Measurements from ENCODE around the gene ARMC12. TPM values are rescaled to one million over a fixed set of nuclear protein-coding genes. Genes with fewer than 3 reads are reported as not detected.

ARMC12 gene
- total and polyA plus RNA-seq, 2 experiments from 2014 or later, result 0.90 to 0.94 TPM

DNA sequence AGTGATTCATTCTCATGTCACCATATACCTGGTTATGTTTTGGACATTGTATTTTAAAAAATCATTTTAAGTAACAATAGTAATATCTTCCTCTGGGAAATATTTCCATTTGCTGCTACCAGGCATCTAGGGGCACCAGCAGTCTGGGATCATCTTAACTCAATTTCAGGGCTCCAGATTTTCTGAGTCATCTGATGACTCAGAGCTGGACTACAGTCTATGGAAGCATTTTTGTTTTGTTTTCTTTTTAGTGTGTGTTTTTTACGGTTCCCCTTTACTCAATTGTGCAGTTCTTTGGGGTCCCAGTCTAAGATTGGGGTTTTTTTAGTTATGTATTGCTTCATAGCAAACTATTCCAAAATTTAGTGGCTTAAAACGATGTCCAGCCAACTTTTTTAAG lies 42.4 kb upstream of the ARMC12 start:
- Histone ChIP-seq H4K20me1 (replicated peaks; ENCODE audit: insufficient read depth) (no peaks in the 10 kb centered on the region), H3K27me3 (ENCODE audit: insufficient read depth) (no peaks in the 10 kb centered on the region), H3K79me2 (replicated peaks; ENCODE audit: insufficient read depth) (no peaks in the 10 kb centered on the region), H3K4me3 (no peak overlapping the region), H3K4me2 (no peak overlapping the region), H3F3A (replicated peaks; ENCODE audit: low read depth) (peaks cover 10% of the 10 kb centered on the region; the same call in 1 of the 2 replicates), H3K36me3 (ENCODE audit: insufficient read depth) (no peaks in the 10 kb centered on the region), H3K27ac (ENCODE audit: low read depth) (no peak overlapping the region), H3K4me1 (ENCODE audit: insufficient read depth) (peaks cover 2% of the 10 kb centered on the region; the same call in 1 of the 2 replicates), H2AFZ (no peak overlapping the region), H3K9me2 (ENCODE audit: insufficient read depth) (no peaks in the 10 kb centered on the region)
- peaks cover under 1% of the 10 kb centered on the region for H3K27me3 Mint-ChIP-seq (ENCODE audit: insufficient read depth, low read depth, poor library complexity)
- no peak overlapping the region for H3K27ac Mint-ChIP-seq
- H3K9me3 Mint-ChIP-seq, result no peaks in the 10 kb centered on the region
- TF ChIP-seq EZH2 (IDR thresholded peaks at IDR 0.05; ENCODE audit: low read depth, unreplicated experiment) (no peak), ETS1 (IDR thresholded peaks at IDR 0.05) (no peak), JUNB (IDR thresholded peaks at IDR 0.05; ENCODE audit: unreplicated experiment) (no peak), ZNF331 (CRISPR knock-in tag; IDR thresholded peaks at IDR 0.05; ENCODE audit: low read depth) (no peak), CREB1 (CRISPR knock-in tag; IDR thresholded peaks at IDR 0.05; ENCODE audit: low read depth) (no peak), EZH2phosphoT487 (IDR thresholded peaks at IDR 0.05; ENCODE audit: unreplicated experiment) (no peak), ZNF462 (CRISPR knock-in tag; IDR thresholded peaks at IDR 0.05) (no peak), STAT1 (IDR thresholded peaks at IDR 0.05; ENCODE audit: unreplicated experiment) (no peak), POLR2AphosphoS5 (IDR thresholded peaks at IDR 0.05; ENCODE audit: low read depth) (no peak), REST (IDR thresholded peaks at IDR 0.05; ENCODE audit: unreplicated experiment) (no peak), ZNF114 (CRISPR knock-in tag; IDR thresholded peaks at IDR 0.05) (no peak), NANOG (IDR thresholded peaks at IDR 0.05; ENCODE audit: borderline replicate concordance) (no peak)
- TF ChIP-seq, protein P1, sequence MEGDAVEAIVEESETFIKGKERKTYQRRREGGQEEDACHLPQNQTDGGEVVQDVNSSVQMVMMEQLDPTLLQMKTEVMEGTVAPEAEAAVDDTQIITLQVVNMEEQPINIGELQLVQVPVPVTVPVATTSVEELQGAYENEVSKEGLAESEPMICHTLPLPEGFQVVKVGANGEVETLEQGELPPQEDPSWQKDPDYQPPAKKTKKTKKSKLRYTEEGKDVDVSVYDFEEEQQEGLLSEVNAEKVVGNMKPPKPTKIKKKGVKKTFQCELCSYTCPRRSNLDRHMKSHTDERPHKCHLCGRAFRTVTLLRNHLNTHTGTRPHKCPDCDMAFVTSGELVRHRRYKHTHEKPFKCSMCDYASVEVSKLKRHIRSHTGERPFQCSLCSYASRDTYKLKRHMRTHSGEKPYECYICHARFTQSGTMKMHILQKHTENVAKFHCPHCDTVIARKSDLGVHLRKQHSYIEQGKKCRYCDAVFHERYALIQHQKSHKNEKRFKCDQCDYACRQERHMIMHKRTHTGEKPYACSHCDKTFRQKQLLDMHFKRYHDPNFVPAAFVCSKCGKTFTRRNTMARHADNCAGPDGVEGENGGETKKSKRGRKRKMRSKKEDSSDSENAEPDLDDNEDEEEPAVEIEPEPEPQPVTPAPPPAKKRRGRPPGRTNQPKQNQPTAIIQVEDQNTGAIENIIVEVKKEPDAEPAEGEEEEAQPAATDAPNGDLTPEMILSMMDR (conservative IDR thresholded peaks at IDR 0.05; ENCODE audit: low read depth in 2 of 2), result no peak
- DNase-seq (ENCODE audit: low spot score) (no peak), ATAC-seq (no peak)
- H3K36me3 Mint-ChIP-seq (ENCODE audit: low read depth), result no peaks in the 10 kb centered on the region
- no peak overlapping the region for H3K4me3 Mint-ChIP-seq
- no peaks in the 10 kb centered on the region; the same call in 2 of the 3 replicates for H3K4me1 Mint-ChIP-seq
